GM06990 (cell line): ENCODE results near the gene ROR2.

Source experiments
- DNase-seq: peaks from one replicate; pipeline ENCODE4 v3.0.0-alpha.2; 2011; ENCODE audit not compliant: insufficient read length; ENCODE audit errors: extremely low read depth
- H3K27me3 ChIP-seq: replicated peaks from 2 replicates; pipeline ENCODE4 v1.6.0; 2011; ENCODE audit warnings: low read length; ENCODE audit not compliant: control insufficient read depth, insufficient read depth
- H3K36me3 ChIP-seq: 2 replicates; pipeline ENCODE4 v1.5.1; 2011; ENCODE audit warnings: low read length; ENCODE audit not compliant: control insufficient read depth, insufficient read depth
- H3K4me3 ChIP-seq: replicated peaks from 2 replicates; pipeline ENCODE4 v1.5.1; 2011; ENCODE audit warnings: low read depth, mild to moderate bottlenecking, control low read depth, low read length
- TF ChIP-seq, protein P1 (sequence below): IDR thresholded peaks from 2 replicates; pipeline ENCODE4 v1.5.1; 2011; ENCODE audit warnings: low read length, control low read depth, mild to moderate bottlenecking, inconsistent platforms; ENCODE audit not compliant: insufficient read depth, poor library complexity, severe bottlenecking

Gene ROR2

DNA sequence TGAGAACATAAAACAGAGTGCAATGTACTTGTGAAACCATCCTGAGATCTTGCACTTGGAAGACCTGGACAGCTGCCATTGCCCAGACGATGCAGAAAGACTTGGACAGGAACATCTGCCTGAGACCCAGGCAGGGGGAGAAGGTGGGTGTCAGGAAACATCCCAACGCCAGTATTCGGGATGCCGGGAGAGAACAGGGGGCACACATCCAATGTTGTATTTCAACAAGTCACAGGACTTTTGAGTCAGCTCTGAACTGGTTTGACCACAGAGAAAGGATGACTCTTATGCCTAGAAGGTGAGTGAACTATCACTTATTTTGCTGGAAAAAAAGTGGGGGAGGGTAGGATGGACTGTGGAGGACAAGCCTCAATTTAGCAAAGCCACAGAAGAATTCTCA is 124.6 kb downstream of the ROR2 start:
- TF ChIP-seq, protein P1, sequence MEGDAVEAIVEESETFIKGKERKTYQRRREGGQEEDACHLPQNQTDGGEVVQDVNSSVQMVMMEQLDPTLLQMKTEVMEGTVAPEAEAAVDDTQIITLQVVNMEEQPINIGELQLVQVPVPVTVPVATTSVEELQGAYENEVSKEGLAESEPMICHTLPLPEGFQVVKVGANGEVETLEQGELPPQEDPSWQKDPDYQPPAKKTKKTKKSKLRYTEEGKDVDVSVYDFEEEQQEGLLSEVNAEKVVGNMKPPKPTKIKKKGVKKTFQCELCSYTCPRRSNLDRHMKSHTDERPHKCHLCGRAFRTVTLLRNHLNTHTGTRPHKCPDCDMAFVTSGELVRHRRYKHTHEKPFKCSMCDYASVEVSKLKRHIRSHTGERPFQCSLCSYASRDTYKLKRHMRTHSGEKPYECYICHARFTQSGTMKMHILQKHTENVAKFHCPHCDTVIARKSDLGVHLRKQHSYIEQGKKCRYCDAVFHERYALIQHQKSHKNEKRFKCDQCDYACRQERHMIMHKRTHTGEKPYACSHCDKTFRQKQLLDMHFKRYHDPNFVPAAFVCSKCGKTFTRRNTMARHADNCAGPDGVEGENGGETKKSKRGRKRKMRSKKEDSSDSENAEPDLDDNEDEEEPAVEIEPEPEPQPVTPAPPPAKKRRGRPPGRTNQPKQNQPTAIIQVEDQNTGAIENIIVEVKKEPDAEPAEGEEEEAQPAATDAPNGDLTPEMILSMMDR: no peak
- DNase-seq: no peak
- Histone ChIP-seq H3K4me3 (no peak overlapping the region), H3K36me3 (no peaks in the 10 kb centered on the region), H3K27me3 (no peaks in the 10 kb centered on the region; the same call in 1 of the 2 replicates)

DNA sequence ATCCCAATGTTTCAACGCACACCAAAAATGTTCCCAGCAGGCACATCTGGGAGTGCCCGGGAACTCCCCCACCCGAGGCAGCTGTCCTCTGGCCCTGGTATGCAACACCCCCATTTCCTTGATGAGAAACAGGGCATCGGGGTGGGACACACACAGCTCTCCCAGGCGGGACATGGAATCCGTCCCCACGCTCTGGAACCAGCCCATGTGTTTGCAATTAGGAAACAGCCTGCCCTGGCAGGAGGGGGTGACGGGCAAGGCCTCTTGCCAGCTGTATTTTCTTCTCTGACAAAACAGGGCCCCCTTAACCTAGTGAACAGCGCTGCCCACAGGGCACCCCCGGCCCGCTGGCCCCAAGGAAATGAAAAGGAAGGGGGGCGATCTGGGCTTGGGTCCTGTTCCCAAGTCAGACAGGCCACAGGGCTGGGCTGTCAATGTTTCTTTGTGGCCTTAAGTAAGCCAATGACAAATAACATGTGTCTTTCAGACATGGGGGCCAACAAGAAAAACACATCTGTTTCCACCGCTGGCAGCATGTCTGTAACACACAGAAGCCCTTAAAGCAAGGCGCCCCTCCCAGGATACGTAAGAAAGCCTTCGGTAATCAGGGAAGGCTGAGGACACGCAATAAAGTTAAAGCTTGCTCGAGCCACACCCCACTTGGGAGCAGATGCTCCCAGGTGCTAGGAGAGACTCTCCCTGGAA is 125.3 kb downstream of the ROR2 start:
- DNase-seq: no peak
- Histone ChIP-seq H3K27me3 (peaks cover 1% of the 10 kb centered on the region; the same call in 1 of the 2 replicates), H3K36me3 (no peaks in the 10 kb centered on the region), H3K4me3 (no peak overlapping the region)
- TF ChIP-seq, protein P1: no peak

DNA sequence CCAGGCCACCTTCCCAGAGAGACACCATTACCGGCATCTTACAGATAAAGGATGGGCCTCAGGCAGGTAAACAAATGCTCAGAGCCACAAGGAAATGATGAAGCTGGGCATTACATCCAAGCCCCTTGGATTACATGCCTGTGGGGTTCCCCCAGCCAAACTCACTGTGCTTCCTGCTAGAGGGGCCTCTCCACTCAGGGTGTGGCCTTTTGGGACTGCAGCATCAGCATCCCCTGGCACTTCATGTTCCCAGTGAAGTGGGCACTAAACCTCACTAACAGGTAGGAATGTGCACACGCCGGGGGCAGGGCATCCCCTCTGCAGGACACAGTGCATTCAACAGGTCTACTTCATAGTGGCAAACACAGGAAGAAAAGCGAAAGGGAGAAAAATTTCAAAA is 125.9 kb downstream of the ROR2 start:
- no peak overlapping the region for H3K4me3 ChIP-seq
- no peak for DNase-seq
- peaks cover 1% of the 10 kb centered on the region; the same call in 1 of the 2 replicates for H3K27me3 ChIP-seq
- H3K36me3 ChIP-seq: no peaks in the 10 kb centered on the region
- TF ChIP-seq, protein P1: no peak

DNA sequence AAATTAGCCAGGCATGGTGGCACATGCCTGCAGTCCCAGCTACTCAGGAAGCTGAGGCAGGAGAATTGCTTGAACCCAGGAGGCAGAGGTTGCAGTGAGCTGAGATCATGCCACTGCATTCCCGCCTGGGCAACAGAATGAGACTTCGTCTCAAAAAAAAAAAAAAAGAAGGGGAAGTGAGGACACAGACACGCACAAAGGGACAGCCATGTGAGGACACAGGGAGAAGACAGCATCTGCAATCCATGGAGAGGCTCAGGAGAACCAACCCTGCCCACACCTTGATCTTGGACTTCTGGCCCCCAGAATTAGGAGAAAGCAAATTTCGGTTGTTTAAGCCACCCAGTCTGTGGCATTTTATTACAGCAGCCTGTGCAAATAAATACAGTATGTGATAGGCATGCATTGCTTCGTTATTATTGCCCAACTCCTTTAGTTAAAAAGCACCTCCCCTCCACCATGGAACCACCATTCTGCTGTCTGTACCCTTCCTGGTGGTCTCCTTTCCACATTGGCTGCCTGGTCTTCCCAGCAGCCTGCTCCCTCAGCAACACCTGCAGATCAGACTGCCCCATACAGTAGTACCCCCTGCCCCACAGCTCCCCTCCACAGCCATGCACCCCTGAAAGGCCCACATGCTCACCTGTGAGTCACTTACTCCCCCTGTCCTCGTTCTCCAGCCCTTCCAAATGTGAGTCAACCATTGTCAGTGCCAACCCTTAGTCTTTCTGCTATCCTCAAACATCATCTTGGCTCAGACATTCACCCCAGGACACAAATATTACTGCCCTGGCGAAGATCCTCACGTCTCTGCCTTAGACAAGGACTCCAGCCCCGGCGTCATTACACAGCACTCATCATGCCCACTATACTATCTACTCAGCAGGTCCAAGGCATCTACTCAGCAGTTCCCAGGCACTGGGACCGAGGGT is 128.8 kb downstream of the ROR2 start:
- Histone ChIP-seq H3K36me3 (no peaks in the 10 kb centered on the region), H3K27me3 (peaks cover 1% of the 10 kb centered on the region; the same call in 1 of the 2 replicates), H3K4me3 (no peak overlapping the region)
- no peak for DNase-seq
- TF ChIP-seq, protein P1: no peak

DNA sequence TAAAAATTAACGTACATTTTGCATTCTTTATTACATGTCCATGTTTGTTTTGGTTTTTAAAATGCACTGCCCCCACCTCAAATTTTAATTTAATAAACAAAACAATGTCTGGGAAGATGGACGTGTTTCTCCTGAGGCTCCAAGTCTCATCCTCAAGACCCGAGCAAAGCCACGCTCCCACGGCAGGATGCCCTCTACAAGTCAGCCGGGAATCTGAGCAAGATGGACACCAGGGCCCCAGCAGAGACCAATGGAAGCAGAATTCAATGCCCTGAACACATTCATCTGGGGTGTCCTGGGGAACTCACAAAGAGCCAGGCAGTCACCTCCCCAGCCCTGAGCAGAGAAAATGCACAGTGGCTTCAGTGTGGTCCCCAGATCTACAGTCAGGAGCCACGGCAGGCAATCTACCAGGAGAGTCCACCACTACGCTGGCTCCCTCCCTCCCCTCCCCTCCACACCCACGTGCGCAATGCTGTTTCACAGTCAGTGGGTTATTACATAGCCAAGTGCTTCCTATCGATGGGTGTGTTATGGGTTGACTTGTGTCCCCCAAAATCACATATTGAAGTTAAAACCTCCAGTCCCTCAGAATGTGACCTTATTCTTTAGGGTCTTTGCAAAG is 129.8 kb downstream of the ROR2 start:
- TF ChIP-seq, protein P1: no peak

More for the DNA sequence above, 129.8 kb downstream of the ROR2 start:
- peaks cover 1% of the 10 kb centered on the region; the same call in 1 of the 2 replicates for H3K27me3 ChIP-seq
- no peaks in the 10 kb centered on the region for H3K36me3 ChIP-seq
- no peak for DNase-seq
- no peak overlapping the region for H3K4me3 ChIP-seq
